Fibroblast of skin of abdomen (primary cell): ENCODE data around the gene TBC1D14.

Source experiments
- DNase-seq: peaks from one replicate; pipeline ENCODE4 v3.0.0-alpha.2; 2013

TBC1D14 gene

DNA sequence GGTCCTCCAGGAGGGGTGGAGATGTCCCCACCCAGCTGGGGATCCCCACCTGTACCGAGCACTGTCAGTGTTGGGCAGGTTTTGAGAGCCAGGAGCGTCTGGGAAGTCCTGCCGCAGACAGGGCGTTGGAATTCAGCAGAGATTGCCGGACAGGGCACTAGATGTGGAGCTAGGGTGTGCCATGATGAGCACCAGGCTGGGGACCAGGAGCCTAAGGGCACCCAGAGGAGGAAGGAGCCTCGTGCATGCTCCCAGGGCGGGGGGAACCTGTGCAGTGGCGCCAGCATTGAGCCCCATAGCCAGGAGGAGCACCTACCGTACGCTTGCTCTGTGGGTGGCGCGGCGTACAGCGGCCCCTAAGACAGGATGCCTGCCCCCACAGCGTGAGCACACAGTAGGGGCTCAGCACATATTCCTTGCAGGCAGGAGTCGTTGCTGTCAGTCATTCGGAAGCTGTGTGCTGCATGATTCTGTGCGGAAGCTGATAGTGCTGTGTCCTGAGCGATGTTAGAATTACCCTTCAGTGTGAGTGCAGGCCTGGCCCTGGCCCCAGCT is 114.8 kb downstream of the TBC1D14 start:
- no peak for DNase-seq

- DNase-seq, result no peak
These were observed 115.5 kb downstream of the TBC1D14 start for GRCh38 chr4:7025040-7025602.

DNA sequence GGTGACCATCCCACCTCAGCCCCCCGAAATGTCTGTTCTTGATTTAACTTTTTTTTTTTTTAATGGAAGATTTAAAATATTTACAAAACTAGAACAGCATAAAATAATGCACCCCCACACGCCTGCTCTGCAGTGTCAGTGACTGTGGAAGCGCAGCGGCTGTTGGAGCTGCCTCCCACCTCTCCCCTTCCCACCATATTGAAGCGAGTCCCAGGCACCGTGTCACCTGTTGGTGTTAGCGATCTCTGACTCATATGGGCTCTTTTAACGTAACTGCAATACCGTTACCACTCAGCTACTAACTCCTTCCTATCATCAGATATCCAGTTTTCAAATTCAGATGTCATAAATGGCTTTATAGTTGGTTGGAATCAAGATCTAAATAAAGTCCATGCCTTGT is 116.5 kb downstream of the TBC1D14 start:
- no peak for DNase-seq

DNA sequence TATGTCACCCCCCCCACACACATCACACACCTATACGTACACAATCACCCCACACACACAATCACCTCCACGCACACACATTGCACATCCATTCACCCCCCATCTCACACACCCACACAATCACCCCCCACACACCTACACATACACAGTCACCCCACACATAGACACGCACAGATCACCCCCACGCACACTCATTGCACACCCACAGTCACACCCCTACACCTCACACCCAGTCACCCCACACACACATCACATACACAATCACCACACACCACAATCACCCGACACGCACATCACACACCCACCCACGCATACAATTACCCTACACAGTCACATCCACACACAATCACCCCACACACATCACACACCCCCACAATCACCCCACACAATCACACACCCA is 117.7 kb downstream of the TBC1D14 start:
- DNase-seq, result no peak

DNA sequence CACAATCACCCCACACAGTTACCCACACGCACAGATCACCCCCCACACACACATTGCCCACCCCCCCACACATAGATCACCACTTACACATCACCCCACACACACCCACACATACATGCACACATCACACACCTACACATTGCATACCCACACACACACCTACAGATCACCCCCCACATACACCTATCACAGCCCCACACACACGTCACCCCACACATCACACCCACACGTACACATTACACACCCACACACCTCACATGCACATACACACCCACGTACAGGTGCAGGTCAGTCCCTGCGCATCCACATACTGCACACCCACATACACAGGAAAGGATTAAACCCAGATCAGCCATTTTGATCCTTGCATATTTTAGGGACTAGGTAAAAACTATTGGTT is 118.3 kb downstream of the TBC1D14 start:
- DNase-seq, result no peak

GRCh38 chr4:7029212-7029611 is 119.6 kb downstream of the TBC1D14 start:
- DNase-seq, result no peak

GRCh38 chr4:7029921-7030320 is 120.3 kb downstream of the TBC1D14 start:
- DNase-seq, result no peak

- no peak for DNase-seq
These were observed 121.2 kb downstream of the TBC1D14 start for GRCh38 chr4:7030856-7031255.

DNA sequence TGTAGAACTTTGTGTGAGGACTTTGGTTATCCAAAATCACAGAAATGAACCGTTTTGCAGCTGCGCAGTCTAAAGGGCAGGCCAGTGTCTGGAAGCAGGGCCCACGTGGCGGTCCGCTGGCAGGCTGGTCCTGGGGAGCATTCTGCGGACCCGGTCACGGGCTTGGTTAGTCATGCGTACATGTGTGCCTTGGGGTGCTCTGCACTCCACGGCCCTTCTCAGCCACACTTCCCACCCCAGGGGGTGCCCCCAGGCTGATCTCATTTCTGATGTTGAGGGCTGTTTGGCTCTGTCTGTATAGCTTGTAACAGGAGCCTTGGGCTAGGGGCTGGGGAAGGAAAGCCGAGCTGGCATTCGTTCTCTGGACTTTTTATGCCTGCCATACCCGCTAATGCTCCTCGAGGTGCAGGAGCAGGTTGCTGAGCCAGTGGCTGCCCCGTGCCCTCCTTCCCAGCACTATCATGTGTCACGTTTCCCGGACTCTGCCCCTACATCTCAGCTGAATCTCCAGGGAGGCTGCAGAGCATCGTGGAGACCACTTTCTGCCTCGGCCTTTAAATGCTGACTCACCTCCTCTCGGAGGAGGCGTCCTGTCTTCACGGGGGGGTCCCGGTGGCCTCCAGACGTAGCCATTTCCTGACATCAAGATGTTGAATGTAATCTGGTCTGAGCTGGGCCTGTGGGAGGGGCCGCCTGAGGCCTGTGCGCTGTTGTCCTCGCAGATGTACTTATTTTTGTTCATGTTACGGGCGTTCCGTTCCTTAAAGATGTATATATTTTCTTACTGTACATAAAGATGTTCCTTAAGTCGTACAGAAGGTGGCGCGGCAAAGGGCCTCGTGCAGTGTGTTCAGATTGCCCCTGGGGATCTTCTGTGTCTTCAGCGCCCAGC is 122.2 kb downstream of the TBC1D14 start:
- no peak for DNase-seq

DNA sequence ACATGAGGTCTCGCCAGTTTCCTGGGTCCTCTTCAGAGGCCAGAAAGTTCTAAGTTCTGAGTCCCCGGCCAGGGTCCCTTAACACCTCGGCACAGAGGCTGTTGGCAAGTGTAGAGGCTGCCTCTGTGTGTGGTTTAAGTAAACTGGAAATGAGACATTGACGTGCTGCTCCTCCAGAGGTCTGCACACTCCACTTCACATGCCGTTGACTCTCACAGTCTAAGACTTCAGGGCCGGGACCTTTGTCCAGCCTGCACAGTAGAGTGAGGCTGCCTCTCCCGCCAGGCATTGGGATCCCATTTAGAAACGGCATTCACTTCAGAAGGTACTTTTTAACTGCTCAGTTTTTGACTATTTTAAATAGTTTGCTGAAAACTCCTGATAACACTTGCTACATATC is 123.0 kb downstream of the TBC1D14 start:
- no peak for DNase-seq

GRCh38 chr4:7034262-7035081 is 124.8 kb downstream of the TBC1D14 start:
- DNase-seq, result peak; percentile 43

- DNase-seq, result no peak
These were observed 127.8 kb downstream of the TBC1D14 start for GRCh38 chr4:7037425-7037824.

- DNase-seq, result no peak
These were observed 131.1 kb downstream of the TBC1D14 start for GRCh38 chr4:7040765-7041164.

DNA sequence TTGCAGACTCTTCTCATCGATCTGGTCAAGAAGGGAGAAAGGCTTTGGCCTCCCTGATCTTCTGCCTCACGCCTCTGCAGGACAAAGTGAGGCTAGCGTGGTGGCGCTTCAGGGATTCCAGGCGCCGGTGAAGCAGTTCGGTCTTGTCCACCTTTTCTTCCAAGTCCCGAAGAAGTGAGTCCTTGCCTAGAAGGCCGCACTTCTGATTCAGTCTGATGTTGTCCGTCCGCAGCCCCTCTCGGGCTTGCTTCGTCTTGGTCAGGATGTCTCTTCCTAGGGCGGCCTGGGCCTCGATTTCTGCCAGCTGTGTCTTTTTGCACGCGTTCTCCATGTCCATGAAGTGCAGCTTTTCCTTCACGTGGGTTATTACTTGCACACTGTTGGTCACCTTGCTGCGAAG is 131.6 kb downstream of the TBC1D14 start:
- no peak for DNase-seq

DNA sequence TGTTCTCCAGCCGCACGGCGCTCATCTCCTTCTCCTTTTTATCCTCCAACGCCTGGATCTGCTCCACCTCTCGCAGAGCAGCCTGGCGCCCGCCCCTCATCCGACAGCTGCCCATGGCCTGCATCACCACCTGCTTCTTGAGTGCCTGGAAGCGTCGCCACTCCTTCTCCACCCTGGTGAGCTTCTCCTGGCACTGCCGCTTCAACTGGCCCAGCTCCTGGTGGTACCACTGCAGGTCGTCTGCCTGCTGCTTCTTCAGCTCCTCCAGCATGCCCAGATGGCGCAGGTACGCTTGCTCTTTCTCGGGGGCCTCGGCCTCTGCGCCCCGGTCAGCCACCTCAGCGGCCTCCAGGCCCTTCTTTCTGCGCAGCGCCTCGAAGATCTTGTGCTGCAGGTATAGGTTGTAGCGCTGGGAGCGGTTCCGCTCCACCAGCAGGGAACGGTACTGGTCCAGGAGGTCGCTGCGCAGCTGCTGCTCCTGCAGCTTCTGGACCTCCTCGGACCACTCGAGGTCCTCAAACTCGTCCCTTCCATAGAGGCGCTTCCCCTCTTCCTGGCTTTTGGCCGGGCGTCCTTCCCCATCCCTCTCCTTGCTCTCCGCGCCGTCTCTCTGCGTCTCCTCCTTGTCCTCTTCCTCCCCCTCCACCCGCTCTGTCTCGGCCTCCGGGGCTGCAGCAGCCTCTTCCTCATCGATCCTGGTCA is 132.3 kb downstream of the TBC1D14 start:
- no peak for DNase-seq

- peak; percentile 98 for DNase-seq
These were observed 133.1 kb downstream of the TBC1D14 start for GRCh38 chr4:7042503-7043283.

DNA sequence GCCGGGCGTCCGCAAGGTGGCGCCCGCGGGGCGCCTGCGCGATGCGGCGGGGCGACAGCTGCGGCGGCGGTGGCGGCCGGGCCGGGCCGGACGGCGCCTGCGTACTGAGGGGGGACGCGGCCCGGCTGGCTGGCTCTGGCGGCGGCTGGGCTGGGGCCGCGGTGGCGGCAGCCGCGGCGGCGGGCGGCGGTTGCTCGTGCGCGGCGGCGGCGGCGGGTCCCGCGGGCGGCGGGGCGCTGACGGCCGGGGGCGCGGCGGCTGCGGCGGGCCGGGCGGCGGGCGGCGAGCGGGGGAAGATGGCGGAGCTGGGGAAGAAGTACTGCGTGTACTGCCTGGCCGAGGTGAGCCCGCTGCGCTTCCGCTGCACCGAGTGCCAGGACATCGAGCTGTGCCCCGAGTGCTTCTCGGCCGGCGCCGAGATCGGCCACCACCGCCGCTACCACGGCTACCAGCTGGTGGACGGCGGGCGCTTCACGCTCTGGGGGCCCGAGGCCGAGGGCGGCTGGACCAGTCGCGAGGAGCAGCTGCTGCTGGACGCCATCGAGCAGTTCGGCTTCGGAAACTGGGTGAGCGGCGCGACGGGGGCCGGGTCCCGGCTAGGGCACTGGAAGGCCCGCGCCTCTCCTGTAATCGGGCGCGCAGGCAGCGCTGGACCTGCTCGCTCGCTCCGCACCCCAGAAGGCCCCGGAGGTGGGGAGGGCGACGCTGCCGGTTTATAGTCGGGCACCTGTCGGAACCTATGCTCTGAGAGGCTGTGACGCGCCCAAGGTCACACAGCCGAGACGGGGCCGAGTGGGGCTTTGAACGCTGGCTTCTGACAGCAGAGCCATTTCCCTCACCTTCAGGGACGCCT is 133.9 kb downstream of the TBC1D14 start, which contains the start of gene TADA2B:
Gene TADA2B, plus strand, starts transcription at position 89 of the 853 bp plus-strand sequence. Its CDS starts 208 bp downstream, at position 297.
- DNase-seq, result peak; percentile 31

- no peak for DNase-seq
These were observed 134.7 kb downstream of the TBC1D14 start for GRCh38 chr4:7044137-7044930.

DNA sequence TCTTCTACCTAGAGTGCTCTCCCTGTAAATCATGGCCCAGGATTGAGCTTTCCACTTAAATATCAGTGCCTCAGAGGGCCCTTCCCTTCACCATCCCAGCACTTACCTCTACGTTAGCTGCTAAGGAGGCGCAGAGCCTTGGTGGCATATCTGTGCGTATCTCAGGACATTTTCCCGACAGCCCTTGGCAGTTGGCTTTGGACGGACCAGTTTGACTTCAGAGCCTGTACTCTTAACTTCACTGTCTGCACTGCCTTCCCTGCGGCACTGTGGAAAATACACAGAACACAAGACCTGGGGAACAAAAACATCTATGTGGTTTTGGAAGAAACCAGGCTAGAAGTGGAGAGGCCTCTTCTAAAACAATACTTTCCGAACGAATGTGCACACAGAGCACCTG is 135.9 kb downstream of the TBC1D14 start:
- no peak for DNase-seq
